Neutrophil (primary cell): ENCODE data around the gene TAB2.
"Not testable (repeated sequence)": the region's sequence is repeated elsewhere in the genome, so short reads cannot be mapped to it uniquely, and the experiment has no call there.

ENCODE experiments used
- H3K27ac ChIP-seq: fragments of 200-600 bp; sonication (generic); 2 replicates; pipeline ENCODE4 v1.5.1; 2016; ENCODE audit warnings: mild to moderate bottlenecking, moderate library complexity
- H3K27me3 ChIP-seq: fragments of 200-600 bp; sonication (generic); 2 replicates; pipeline ENCODE4 v1.6.0; 2016; ENCODE audit warnings: mild to moderate bottlenecking
- H3K36me3 ChIP-seq: fragments of 200-600 bp; sonication (generic); 2 replicates; pipeline ENCODE4 v1.5.1; 2017
- H3K4me1 ChIP-seq, 2 experiments: fragments of 200-600 bp in 1 of 2; sonication (generic) in 1 of 2; 1 replicate in 1 of 2; 2 replicates in 1 of 2; pipeline versions ENCODE4 v1.5.1 to v1.6.1; 2013 to 2016; ENCODE audit warnings: low read depth in 1 of 2, low read length in 1 of 2, mild to moderate bottlenecking in 1 of 2, moderate library complexity in 1 of 2; ENCODE audit not compliant: control insufficient read depth in 1 of 2, insufficient read depth in 1 of 2
- H3K4me3 ChIP-seq, 2 experiments: fragments of 200-600 bp in 1 of 2; sonication (generic) in 1 of 2; 1 replicate in 1 of 2; 2 replicates in 1 of 2; pipeline ENCODE4 v1.5.1; 2013 to 2016; ENCODE audit warnings: low read depth in 1 of 2, low read length in 1 of 2, mild to moderate bottlenecking in 1 of 2, moderate library complexity in 1 of 2
- H3K9me3 ChIP-seq: fragments of 200-600 bp; sonication (generic); 2 replicates; pipeline ENCODE4 v1.5.1; 2016
- CTCF ChIP-seq: fragments of 200-600 bp; sonication (generic); IDR thresholded peaks from 2 replicates; pipeline ENCODE4 v1.5.1; 2016; ENCODE audit warnings: antibody characterized with exemption

Gene TAB2

DNA sequence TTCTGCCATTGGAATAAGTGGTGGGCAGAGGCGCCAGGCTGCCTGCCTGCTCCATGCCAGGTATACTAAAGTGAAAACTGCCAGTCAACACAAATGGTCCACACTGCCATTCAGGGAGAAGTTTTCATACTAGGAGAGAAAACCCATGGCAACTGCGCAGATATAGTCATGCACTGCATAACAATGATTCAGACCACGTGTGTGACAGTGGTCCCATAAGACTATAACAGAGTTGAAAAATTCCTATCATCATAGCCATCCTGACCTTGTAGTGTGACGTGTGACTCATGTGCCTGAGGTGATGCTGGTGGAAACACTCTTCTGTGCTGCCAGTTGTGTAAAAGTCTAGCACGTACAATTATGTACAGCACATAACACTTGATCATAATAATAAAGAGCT lies 142.2 kb downstream of the TAB2 start:
- no peak for TF ChIP-seq CTCF
- H3K27me3 ChIP-seq = no peaks in the 10 kb centered on the region
- H3K27ac ChIP-seq = no peak overlapping the region
- H3K4me3 ChIP-seq = no peak overlapping the region
- H3K4me1 ChIP-seq = no peaks in the 10 kb centered on the region
- H3K36me3 ChIP-seq = no peaks in the 10 kb centered on the region
- no peaks in the 10 kb centered on the region for H3K9me3 ChIP-seq

DNA sequence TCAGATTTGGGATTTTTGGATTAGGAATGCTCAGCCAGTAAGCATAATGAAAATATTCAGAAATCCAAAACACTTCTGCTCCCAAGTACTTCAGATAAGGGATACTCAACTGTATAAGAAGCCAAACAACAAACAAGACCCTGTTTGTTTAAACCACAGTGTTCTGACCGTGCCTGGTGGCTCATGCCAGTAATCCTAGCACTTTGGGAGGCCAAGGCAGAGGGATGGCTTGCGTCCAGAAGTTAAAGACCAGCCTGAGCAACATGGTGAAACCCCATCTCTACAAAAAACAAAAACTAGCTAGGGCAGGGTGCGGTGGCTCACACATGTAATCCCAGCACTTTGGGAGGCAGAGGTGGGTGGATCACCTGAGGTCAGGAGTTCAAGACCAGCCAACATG lies 142.7 kb downstream of the TAB2 start:
- H3K27ac ChIP-seq, H3K4me1 ChIP-seq, H3K9me3 ChIP-seq, H3K36me3 ChIP-seq, H3K27me3 ChIP-seq, H3K4me3 ChIP-seq: not testable (repeated sequence)
